GM12878 (cell line): ENCODE measurements around the gene INPP4B. TPM values are rescaled to one million over a fixed set of nuclear protein-coding genes. Genes with fewer than 3 reads are reported as not detected.
"Not testable (repeated sequence)": the region's sequence is repeated elsewhere in the genome, so short reads cannot be mapped to it uniquely, and the experiment has no call there.

Experiments
- ATAC-seq: fragments of 200-7000 bp; cut with Tn5 transposase; 3 replicates; pipeline ENCODE4 v1.9.1; 2020; ENCODE audit warnings: mild to moderate bottlenecking, moderate library complexity
- BruUV-seq: library from RNA; stranded (reverse); fragments of 400-500 nt; replicated peaks from 2 replicates; lab custom pipeline; 2021; lab: Mats Ljungman, UMichigan
- CTCF ChIA-PET: fragments of 300-600 bp; sonication (Branson Sonifier 250); formaldehyde crosslinking; extraction: SDS; loops from one replicate; lab custom pipeline; 2021; ENCODE audit warnings: inconsistent platforms; lab: Yijun Ruan, JAX
- POLR2A ChIA-PET: fragments of 350-600 bp; formaldehyde crosslinking; extraction: SDS; loops from one replicate; lab custom pipeline; 2021; ENCODE audit warnings: inconsistent platforms; lab: Charles Lee
- RAD21 ChIA-PET: fragments of 300-600 bp; sonication (Branson Sonifier 250); formaldehyde crosslinking; loops from one replicate; lab custom pipeline; 2023; ENCODE audit warnings: antibody characterized with exemption; ENCODE audit not compliant: unreplicated experiment; lab: Charles Lee
- SMC1A ChIA-PET: fragments of 300-600 bp; sonication (Branson Sonifier 250); formaldehyde crosslinking; loops from one replicate; lab custom pipeline; 2023; ENCODE audit not compliant: unreplicated experiment, uncharacterized antibody; lab: Charles Lee
- DNase-seq: peaks from one replicate; pipeline ENCODE4 v3.0.0-alpha.2; 2011; ENCODE audit warnings: low read depth, low spot score
- FAIRE-seq: peaks from 3 replicates; lab custom pipeline; 2011; peaks lifted over from hg19 to GRCh38; lab: Jason Lieb, UNC
- H2AFZ ChIP-seq: 2 replicates; pipeline ENCODE4 v1.6.0; 2011; ENCODE audit warnings: low read depth, low read length, control low read depth; ENCODE audit not compliant: control insufficient read depth
- H3K27ac ChIP-seq: 2 replicates; pipeline ENCODE4 v1.5.1; 2011; ENCODE audit warnings: control low read depth; ENCODE audit not compliant: control insufficient read depth, insufficient read depth
- H3K27me3 ChIP-seq, 2 experiments: replicated peaks in 1 of 2; 2 replicates each; pipeline versions ENCODE4 v1.6.0 to v1.6.1; 2011; ENCODE audit warnings: low read length in 1 of 2; ENCODE audit not compliant: control insufficient read depth in 2 of 2, insufficient read depth in 2 of 2
- H3K36me3 ChIP-seq, 2 experiments: 2 replicates each; pipeline ENCODE4 v1.5.1; 2011; ENCODE audit warnings: low read length in 1 of 2; ENCODE audit not compliant: control insufficient read depth in 2 of 2, insufficient read depth in 2 of 2
- H3K4me1 ChIP-seq: 2 replicates; pipeline ENCODE4 v1.6.1; 2011; ENCODE audit warnings: mild to moderate bottlenecking, low read length, moderate library complexity, mixed read lengths; ENCODE audit not compliant: control insufficient read depth, insufficient read depth
- H3K4me2 ChIP-seq: 2 replicates; pipeline ENCODE4 v1.6.0; 2011; ENCODE audit warnings: control low read depth; ENCODE audit not compliant: control insufficient read depth, insufficient read depth
- H3K4me3 ChIP-seq: fragments of 200-600 bp; sonication (generic); 2 replicates; pipeline ENCODE4 v1.5.1; 2016
- H3K79me2 ChIP-seq: 2 replicates; pipeline ENCODE4 v1.6.0; 2011; ENCODE audit warnings: low read length; ENCODE audit not compliant: control insufficient read depth, insufficient read depth
- H3K9ac ChIP-seq: 2 replicates; pipeline ENCODE4 v1.8.0; 2011; ENCODE audit warnings: low read length, control low read depth, mixed read lengths; ENCODE audit not compliant: control insufficient read depth, insufficient read depth
- H3K9me3 ChIP-seq: replicated peaks from 3 replicates; pipeline ENCODE4 v1.5.1; 2011; ENCODE audit warnings: mild to moderate bottlenecking, low read length; ENCODE audit not compliant: control insufficient read depth, insufficient read depth
- H4K20me1 ChIP-seq: 2 replicates; pipeline ENCODE4 v1.6.0; 2011; ENCODE audit not compliant: control insufficient read depth, insufficient read depth
- ASH2L ChIP-seq: fragments of 300-600, 200-600 bp; sonication (generic); IDR thresholded peaks from 2 replicates; pipeline ENCODE4 v1.6.1; 2017; ENCODE audit warnings: low read depth, mild to moderate bottlenecking, borderline replicate concordance
- NFXL1 ChIP-seq: fragments of 450-650 bp; IDR thresholded peaks from 2 replicates; pipeline ENCODE4 v1.6.1; 2017; ENCODE audit warnings: antibody characterized with exemption, mild to moderate bottlenecking, borderline replicate concordance
- POLR2AphosphoS5 ChIP-seq: IDR thresholded peaks from 2 replicates; pipeline ENCODE4 v1.6.1; 2011; ENCODE audit warnings: mild to moderate bottlenecking, low read length, inconsistent platforms
- SREBF1 ChIP-seq: IDR thresholded peaks from 2 replicates; pipeline ENCODE4 v1.6.1; 2012; ENCODE audit warnings: mild to moderate bottlenecking, low read length
- WGBS: methylation state at CpG from one replicate; pipeline ENCODE4 v1.1.6; 2016; ENCODE audit warnings: low lambda C conversion rate; ENCODE audit not compliant: insufficient replicate concordance, insufficient coverage; ENCODE audit errors: missing lambda C conversion rate; 5-methylcytosine and 5-hydroxymethylcytosine counted together
- in situ Hi-C: fragments of 300-500 bp; cut with MboI; formaldehyde crosslinking; loops from 9 replicates; pipeline ENCODE4 v1.14.3; 2018; ENCODE audit warnings: mixed read lengths
- intact Hi-C: fragments of 100-400 bp; cut with micrococcal nuclease; formaldehyde crosslinking; loops from one replicate; pipeline ENCODE4 v1.14.2; 2022; ENCODE audit not compliant: unreplicated experiment
- polyA plus RNA-seq, 11 experiments: library from polyadenylated mRNA; depleted of rRNA in 4 of 11; unstranded in 6 of 11; stranded (reverse) in 5 of 11; fragments of >200 nt; fragmentation: Nextera tagmentation in 4 of 11; fragmentation: Illumina TruSeq in 1 of 11; extraction: Ambion mirVana in 4 of 11; extraction: Trizol in 1 of 11; gene quantifications; 1 replicate in 1 of 11; 2 replicates in 10 of 11; pipeline versions ENCODE4 v1.2.1 to v1.2.3, GENCODE V29; 2011 to 2016; ENCODE audit warnings: inconsistent platforms in 2 of 11, missing spikeins in 2 of 11, low read depth in 1 of 11
- total RNA-seq, 4 experiments: library from RNA; depleted of rRNA in 3 of 4; stranded (reverse); fragments of >200 nt in 3 of 4; fragmentation: Illumina TruSeq in 1 of 4; extraction: Trizol in 1 of 4; gene quantifications; 2 replicates each; pipeline versions ENCODE4 v1.2.1 to v1.2.3, GENCODE V29; 2013 to 2021

The INPP4B gene
- total and polyA plus RNA-seq, 10 of the 15 experiments (the other 5 are each of a cell fraction or from before 2014, with no cell fraction given) = 0.53 to 11.2 (median 0.95) TPM

DNA sequence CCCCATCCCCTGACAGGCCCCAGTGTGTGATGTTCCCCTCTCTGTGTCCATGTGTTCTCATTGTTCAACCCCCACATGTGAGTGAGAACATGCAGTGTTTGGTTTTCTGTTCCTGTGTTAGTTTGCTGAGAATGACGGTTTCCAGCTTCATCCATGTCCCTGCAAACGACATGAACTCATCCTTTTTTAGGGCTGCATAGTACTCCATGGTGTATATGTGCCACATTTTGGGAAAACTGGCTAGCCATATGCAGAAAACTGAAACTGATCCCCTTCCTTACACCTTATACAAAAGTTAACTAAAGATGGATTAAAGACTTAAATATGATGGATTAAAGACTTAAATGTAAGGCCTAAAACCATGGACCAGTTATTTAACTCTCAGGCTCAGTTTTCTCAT is 336.7 kb downstream of the INPP4B start:
- H2AFZ ChIP-seq, H4K20me1 ChIP-seq, H3K79me2 ChIP-seq, H3K4me1 ChIP-seq, FAIRE-seq, H3K9me3 ChIP-seq, RAD21 ChIA-PET, H3K27me3 ChIP-seq, H3K9ac ChIP-seq, in situ Hi-C loops, DNase-seq, intact Hi-C loops, H3K27ac ChIP-seq, CTCF ChIA-PET, BruUV-seq, POLR2A ChIA-PET, H3K36me3 ChIP-seq, H3K4me2 ChIP-seq, H3K4me3 ChIP-seq, ATAC-seq: not testable (repeated sequence)
- SMC1A ChIA-PET = interaction anchor here (1.0 kb wide), 1 partner anchor 38 kb away, joined by 4 read pairs; no protein-coding TSS in a partner anchor
- WGBS = 5% methylated on average over 2 of the region's 2 CpGs

DNA sequence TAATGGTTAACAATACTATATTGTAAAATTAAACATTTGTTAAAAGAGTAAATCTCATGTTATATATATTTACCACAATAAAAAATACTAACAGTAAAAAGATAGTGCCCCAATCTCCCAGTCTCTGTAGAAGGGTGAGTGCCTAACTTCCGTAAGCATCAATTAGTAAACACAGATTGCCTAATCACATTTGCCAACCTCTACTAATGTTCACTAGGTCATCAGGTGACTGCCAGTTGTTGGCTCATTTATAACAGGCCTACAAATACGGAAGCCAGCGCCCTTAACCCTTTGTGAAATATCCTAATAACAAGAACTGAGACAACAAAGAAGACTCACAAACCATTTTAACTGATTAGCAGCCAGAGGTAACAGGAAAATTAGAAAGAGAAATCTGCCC is 345.1 kb downstream of the INPP4B start:
- Histone ChIP-seq H3K27me3 (no peaks in the 10 kb centered on the region), H4K20me1 (no peaks in the 10 kb centered on the region), H3K4me2 (no peak overlapping the region), H3K4me3 (no peak overlapping the region), H3K9me3 (no peaks in the 10 kb centered on the region), H3K36me3 (no peaks in the 10 kb centered on the region), H3K79me2 (no peaks in the 10 kb centered on the region), H2AFZ (no peak overlapping the region), H3K4me1 (no peaks in the 10 kb centered on the region), H3K27ac (no peak overlapping the region), H3K9ac (no peak overlapping the region)
- intact Hi-C loops = no loop called here
- ChIA-PET POLR2A (no interaction called here), CTCF (interaction anchor here (0.8 to 1.5 kb wide), 4 partner anchors 9 to 17 kb away, joined by 3 read pairs; no protein-coding TSS in a partner anchor), RAD21 (no interaction called here), SMC1A (interaction anchor here (0.8 to 1.4 kb wide), 2 partner anchors 10 to 41 kb away, joined by 4 to 6 read pairs; no protein-coding TSS in a partner anchor)
- no TSS peak for BruUV-seq
- DNase-seq (no peak), FAIRE-seq (no peak), ATAC-seq (no peak)
- TF ChIP-seq ASH2L (no peak), NFXL1 (no peak), SREBF1 (no peak), POLR2AphosphoS5 (no peak)
- 8% methylated on average over 3 of the region's 3 CpGs for WGBS
- in situ Hi-C loops = no loop called here
